DMS114 treated with DMSO at 0.1 percent for 48 hours (cell line): ENCODE measurements around the gene TMEM120A.

ENCODE experiments used
- DNase-seq: peaks from one replicate; lab custom pipeline; 2025; ENCODE audit not compliant: unreplicated experiment; lab: John Stamatoyannopoulos, UW

The TMEM120A gene

GRCh38 chr7:75981453-75982305 is 12.7 kb downstream of the TMEM120A start:
- DNase-seq, result no peak

- DNase-seq, result no peak
Measured at GRCh38 chr7:75981203-75981452, 13.3 kb downstream of the TMEM120A start.

GRCh38 chr7:75980430-75981202 is 13.8 kb downstream of the TMEM120A start:
- no peak for DNase-seq

GRCh38 chr7:75979759-75980429 is 14.5 kb downstream of the TMEM120A start:
- DNase-seq, result no peak

- DNase-seq, result no peak
Measured at GRCh38 chr7:75977743-75978142, 16.7 kb downstream of the TMEM120A start.

- no peak for DNase-seq
Measured at GRCh38 chr7:75971961-75972763, 22.2 kb downstream of the TMEM120A start.

- no peak for DNase-seq
Measured at GRCh38 chr7:75971309-75971960, 23.0 kb downstream of the TMEM120A start.

- no peak for DNase-seq
Measured at GRCh38 chr7:75969704-75970498, 24.5 kb downstream of the TMEM120A start.

GRCh38 chr7:75969182-75969581 is 25.2 kb downstream of the TMEM120A start:
- DNase-seq, result no peak

- DNase-seq, result no peak
Measured at GRCh38 chr7:75968561-75969001, 25.8 kb downstream of the TMEM120A start.

- DNase-seq, result no peak
Measured at GRCh38 chr7:75968012-75968411, 26.4 kb downstream of the TMEM120A start.

GRCh38 chr7:75967487-75967997 is 26.9 kb downstream of the TMEM120A start:
- DNase-seq, result no peak

GRCh38 chr7:75967055-75967454 is 27.3 kb downstream of the TMEM120A start:
- DNase-seq, result no peak

- no peak for DNase-seq
Measured at GRCh38 chr7:75966190-75966961, 28.0 kb downstream of the TMEM120A start.

- DNase-seq, result no peak
Measured at GRCh38 chr7:75965617-75966016, 28.8 kb downstream of the TMEM120A start.

GRCh38 chr7:75963381-75963995 is 30.9 kb downstream of the TMEM120A start:
- DNase-seq, result no peak

GRCh38 chr7:75962607-75963380 is 31.6 kb downstream of the TMEM120A start:
- DNase-seq, result no peak

- DNase-seq, result no peak
Measured at GRCh38 chr7:75961218-75961617, 33.2 kb downstream of the TMEM120A start.
